Right renal cortex interstitium (tissue), 3 donors: Measurements from ENCODE around the gene APBA2. TPM values are rescaled to one million over a fixed set of nuclear protein-coding genes. Genes with fewer than 3 reads are reported as not detected.

Experiments
- DNase-seq, 3 donors: peaks; one replicate each; pipeline ENCODE4 v3.0.0-alpha.2; 2013; ENCODE audit warnings: low read depth in 3 of 3, low spot score in 2 of 3
- polyA plus RNA-seq, 3 donors: library from polyadenylated mRNA; unstranded; fragments of 120-200 nt; gene quantifications; one replicate each; pipeline ENCODE4 v1.2.1, GENCODE V29; 2013; ENCODE audit not compliant: insufficient read length in 3 of 3

APBA2 gene
- polyA plus RNA-seq, 3 donors, result 10.8 to 12.0 (median 11.8) TPM

GRCh38 chr15:29053006-29053405 is 167.2 kb downstream of the APBA2 start:
- no peak for DNase-seq

GRCh38 chr15:29053661-29054131 is 167.9 kb downstream of the APBA2 start:
- DNase-seq, result no peak

- no peak for DNase-seq
These were observed 168.6 kb downstream of the APBA2 start for GRCh38 chr15:29054171-29055045.

GRCh38 chr15:29055876-29056275 is 170.1 kb downstream of the APBA2 start:
- DNase-seq, result no peak

GRCh38 chr15:29056839-29057450 is 171.2 kb downstream of the APBA2 start:
- DNase-seq, result no peak

DNA sequence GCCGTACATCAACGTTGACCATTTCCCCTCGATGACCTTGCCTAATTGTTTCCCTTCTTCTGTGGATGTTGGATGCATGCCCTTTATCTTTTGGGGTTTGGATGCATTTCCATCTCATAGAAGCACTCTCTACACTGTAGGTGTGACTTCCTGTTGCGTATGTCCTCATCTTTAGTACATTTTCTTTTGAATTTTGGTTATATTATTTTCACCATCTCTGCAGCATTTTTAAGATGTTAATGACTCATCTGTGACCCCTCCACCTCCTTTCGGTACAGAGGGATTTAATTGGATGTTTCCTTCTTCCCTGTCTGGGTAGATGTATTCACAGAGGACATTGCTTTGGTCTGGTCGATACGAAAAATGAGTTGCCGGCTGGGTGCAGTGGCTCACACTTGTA is 172.1 kb downstream of the APBA2 start:
- DNase-seq, result no peak

- DNase-seq, result no peak
These were observed 173.2 kb downstream of the APBA2 start for GRCh38 chr15:29058903-29059539.

DNA sequence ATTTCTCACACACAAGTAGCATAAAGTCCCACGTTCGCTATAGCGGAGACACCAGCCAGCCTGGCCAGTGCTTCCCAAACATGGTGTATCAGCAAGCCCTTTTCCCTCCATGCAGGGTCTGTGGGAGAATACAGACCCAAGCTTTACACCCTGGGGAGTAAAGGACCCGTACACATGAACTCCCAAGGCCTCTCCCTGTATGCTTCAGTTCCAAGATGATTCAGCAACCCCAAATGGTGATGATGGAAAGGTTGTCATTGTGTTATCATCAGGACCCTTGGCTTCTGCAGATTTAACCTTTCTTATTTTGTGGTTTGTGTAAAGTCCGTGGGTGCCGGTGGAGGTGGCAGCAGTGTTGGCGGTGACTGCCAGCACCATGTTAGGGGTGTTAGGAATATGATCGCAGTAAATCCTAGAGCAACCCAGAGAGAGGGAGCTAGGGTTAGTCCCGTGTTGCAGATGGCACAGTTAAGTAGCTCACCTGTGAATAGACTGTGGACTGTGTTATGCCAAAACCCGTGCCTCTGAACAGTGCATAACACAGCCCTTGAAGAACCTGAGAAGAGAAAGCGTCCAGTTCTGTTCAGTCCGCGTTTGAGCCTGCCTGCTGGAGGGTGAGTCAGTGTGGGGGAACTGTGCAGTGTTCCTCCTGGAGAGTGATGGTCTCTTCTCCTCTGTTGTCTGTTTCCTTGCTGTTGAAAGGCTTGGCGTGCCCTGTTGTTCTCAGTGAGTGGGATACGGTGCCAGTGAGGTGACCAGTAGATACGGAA is 174.3 kb downstream of the APBA2 start:
- no peak for DNase-seq

DNA sequence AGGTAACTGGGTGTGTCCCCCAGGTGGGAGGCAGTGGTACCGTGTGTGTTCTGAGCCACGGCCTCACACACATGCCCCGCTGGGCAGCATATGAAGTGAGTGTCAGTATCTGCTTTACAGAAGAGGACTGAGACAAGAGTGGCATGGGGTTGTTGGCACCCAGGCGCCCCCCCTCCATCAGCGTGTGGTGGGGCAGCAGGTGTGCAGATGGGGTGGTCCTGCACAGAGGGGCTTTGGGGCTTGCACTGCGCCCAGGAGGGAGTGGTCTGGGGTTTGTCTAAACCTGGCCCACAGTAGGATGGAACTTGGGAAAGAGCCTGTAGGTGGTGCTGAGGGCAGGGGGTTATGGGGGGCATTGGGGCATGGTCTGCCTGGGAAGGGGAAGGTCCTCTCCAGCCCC is 176.0 kb downstream of the APBA2 start:
- no peak for DNase-seq

DNA sequence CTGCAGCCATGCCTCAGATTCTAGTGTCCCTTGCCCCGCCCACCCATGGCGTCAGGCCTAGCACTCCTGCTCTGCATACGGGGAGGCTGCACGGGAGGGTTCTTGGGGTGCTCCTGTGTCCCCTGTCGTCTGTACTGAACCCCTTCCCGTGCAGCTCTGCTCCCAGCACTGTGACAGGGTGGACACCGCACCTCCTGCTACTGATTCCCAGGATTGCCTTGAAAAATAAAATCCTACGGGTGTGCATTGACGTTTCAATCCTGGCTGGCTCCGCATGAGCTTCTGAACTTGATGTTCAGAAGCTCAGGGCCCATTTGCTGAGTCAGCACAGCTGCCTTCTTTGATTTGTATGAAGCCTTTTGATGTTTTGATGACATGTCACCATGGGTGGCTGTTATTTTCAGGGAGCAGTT is 176.4 kb downstream of the APBA2 start:
- no peak for DNase-seq

GRCh38 chr15:29062626-29063025 is 176.9 kb downstream of the APBA2 start:
- no peak for DNase-seq

GRCh38 chr15:29063646-29064045 is 177.9 kb downstream of the APBA2 start:
- DNase-seq, result no peak

- DNase-seq, result no peak
These were observed 178.5 kb downstream of the APBA2 start for GRCh38 chr15:29064290-29064689.

DNA sequence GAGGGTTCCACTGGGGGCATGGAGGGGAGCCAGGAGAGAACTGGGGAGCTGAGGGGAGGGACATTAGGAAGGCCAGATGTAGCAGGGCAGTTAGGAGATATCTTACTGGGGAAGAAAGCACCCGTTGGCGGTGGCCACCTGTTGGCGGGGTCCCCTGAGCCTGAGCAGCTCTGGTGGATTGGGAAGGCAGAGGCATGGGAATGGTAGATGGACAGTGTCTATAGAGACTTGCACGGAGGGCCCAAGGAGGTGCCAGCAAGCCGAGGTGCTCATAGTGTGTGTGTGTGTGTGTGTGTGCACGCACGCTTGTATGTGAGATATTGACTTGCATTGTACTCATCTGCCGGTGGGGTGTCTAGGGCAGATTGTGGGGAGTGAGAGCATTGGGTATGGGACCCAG is 179.0 kb downstream of the APBA2 start:
- no peak for DNase-seq

DNA sequence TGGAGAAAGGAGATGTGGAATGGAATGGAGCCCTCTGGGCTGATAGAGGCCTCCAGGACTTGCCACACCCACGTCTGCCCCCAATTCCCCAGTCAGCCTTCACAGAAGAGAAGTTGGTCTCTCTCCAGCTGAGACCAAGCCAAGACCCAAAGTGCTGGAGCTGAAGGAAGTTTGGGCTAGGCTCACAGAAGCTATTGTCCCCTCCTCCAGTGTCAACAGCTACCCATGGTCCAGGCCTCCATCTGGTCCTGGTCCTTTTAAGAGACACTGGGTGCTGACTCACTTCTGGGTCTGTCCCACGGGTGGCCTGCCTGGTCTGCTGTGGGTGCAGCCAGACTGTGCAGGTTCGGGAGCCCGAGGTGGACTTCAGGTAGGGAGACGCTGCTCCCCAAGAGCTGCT is 179.8 kb downstream of the APBA2 start:
- no peak for DNase-seq

- DNase-seq, result no peak
These were observed 180.5 kb downstream of the APBA2 start for GRCh38 chr15:29066310-29066709.

DNA sequence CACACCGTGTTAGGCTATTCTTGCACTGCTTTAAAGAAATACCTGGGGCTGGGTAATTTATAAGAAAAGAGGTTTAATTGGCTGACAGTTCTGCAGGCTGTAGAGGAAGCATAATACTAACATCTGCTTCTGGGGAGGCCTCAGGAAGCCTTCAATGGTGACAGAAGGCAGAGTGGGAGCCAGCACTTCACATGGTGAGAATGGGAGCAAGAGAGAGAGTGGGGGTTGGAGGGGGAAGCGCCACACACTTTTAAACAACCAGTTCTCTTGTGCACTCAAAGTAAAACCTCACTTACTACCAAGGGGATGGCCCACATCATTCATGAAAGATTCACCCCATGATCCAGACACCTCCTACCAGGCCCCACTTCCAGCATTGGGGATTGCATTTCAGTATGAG is 181.1 kb downstream of the APBA2 start:
- DNase-seq, result no peak

DNA sequence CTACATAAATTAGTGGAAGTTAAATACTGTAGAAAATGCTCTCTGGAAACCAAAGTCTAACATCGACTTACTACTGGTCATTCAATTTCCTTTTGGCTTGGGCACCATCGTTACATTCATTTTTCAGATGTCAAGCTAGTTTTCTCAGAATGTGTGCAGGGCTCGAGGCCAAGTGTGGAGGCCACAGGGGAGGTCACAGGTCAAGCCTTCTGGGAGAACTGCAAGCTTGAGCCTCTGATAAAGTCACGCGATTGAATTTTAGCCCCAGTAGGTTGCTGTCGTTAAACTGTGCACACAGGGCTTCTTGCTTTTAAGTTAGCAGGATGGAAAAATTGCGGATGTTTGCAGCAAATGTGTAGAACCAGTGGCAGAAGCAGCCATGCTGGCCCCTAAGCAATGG is 182.2 kb downstream of the APBA2 start:
- no peak for DNase-seq

- no peak for DNase-seq
These were observed 184.9 kb downstream of the APBA2 start for GRCh38 chr15:29070471-29071231.

DNA sequence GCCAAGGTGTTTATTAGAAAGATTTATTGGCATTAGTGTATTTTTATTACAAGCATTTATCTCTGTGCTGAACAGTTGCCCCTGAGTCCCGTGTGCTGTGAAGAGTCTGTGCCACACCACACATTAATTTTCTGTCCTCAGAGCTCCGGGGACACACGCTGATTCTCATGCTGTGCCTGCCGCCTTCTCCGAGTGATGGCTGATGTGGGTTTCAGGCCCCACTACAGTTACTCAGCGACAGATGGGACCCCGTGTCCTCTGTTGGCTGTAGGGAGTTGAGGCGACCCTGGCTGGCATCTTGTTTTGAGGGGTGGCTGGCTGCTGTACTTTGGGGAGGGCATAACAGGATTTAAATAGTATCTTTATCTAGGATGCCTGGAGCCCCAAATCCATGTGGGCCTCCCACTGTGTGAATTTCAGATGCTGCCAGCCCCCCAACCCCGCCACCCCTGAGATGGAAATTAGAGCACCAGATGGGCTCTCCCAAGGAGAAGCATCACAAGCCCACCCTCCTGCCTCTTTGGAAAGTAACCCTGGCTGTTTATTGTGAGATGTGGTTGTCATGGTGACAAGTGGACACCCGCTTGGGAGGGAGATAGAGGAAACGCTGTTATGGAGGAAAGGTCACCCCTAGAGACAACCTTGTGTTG is 185.6 kb downstream of the APBA2 start:
- DNase-seq, result no peak
